ENCODE data around the gene ATP8B4. TPM values are rescaled to one million over a fixed set of nuclear protein-coding genes. Genes with fewer than 3 reads are reported as not detected.

The ATP8B4 gene
- total RNA-seq, 5 donors from 2014 or later (not counting 1 experiment from before 2014, with no cell fraction given) = 0.72 to 2.4 (median 1.3) TPM

Other genes starting within 250 kb of the ATP8B4 start
- 1 to 10 TPM in 2 of 5 donors, under 1 TPM in 3; 0.56 to 1.1 (median 0.70) TPM for gene SLC27A2, start 63.0 kb upstream of the ATP8B4 start, total RNA-seq
- gene HDC, start 146.5 kb upstream of the ATP8B4 start, total RNA-seq = 1 to 10 TPM in 2 of 5 donors, under 1 TPM in 2, not detected in 1; 0.26 to 4.3 (median 2.5) TPM
- gene GABPB1, start 236.0 kb upstream of the ATP8B4 start, total RNA-seq = 10 to 100 TPM; 15.4 to 21.6 (median 19.5) TPM

All from T-cell (primary cell).